C4-2B (cell line): ENCODE measurements around the gene CRYGB.

Experiments
- H3K27ac ChIP-seq: fragments of 450-650 bp; 2 replicates; pipeline ENCODE4 v1.5.1; 2017
- CTCF ChIP-seq: fragments of 450-650 bp; conservative IDR thresholded peaks from 2 replicates; pipeline ENCODE4 v1.5.1; 2017; ENCODE audit warnings: mild to moderate bottlenecking
- ZFX ChIP-seq: fragments of 450-650 bp; IDR thresholded peaks from 2 replicates; pipeline ENCODE4 v1.6.1; 2017

The CRYGB gene

GRCh38 chr2:208136716-208137094 is 9.3 kb downstream of the CRYGB start:
- H3K27ac ChIP-seq = no peak overlapping the region
- TF ChIP-seq ZFX (no peak), CTCF (no peak)

DNA sequence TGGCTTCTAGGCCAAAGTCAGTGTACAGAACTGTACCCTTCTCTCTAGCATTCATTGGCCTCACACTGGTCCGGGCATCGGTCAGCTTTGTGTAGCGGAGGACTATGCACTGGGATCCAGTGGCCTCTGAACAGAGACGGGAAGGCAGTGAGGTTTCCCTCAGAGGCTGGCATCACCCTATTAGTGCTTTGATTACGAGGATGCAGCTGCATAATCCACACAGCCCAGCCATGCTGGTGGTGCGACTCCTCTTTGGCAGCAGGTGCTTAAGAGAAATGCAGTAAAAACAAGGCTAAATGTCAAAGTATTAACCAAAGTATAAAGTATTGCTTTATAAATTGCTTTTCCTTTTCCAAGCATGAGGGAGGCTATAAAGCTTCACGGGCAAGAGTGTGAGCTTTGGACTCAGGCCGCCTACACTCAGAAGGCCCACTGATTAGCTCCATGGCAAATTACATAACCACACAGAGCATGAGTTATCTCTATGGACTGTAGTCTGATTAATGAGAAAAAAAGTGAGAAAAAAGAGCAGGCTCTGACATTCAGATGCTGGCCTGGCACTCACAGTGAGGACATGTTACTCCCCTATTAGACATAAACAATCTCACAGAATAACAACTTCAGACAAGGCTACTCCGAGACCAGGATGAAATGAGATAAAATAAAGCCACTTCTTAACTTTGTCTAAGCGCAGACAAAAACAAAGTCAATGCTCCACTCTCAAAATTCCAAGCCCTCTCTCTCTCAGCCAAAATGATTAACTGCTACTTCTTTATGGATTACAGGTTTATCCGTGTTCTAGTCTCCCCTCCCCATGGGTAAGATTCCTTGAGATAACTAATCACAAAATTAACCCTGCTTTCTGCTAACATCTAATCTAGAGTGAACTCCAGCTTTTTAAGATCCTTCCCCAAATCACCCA is 9.9 kb downstream of the CRYGB start:
- no peak for TF ChIP-seq ZFX
- no peak for TF ChIP-seq CTCF
- H3K27ac ChIP-seq = no peak overlapping the region

- no peak overlapping the region for H3K27ac ChIP-seq
- no peak for TF ChIP-seq CTCF
- no peak for TF ChIP-seq ZFX
Observed at GRCh38 chr2:208134928-208135586, 10.9 kb downstream of the CRYGB start.

- H3K27ac ChIP-seq = no peak overlapping the region
- TF ChIP-seq ZFX (no peak), CTCF (no peak)
Observed at GRCh38 chr2:208130712-208131110, 15.2 kb downstream of the CRYGB start.

- no peak within 1 kb of the TSS for H3K27ac ChIP-seq
- TF ChIP-seq ZFX (no peak), CTCF (no peak)
Observed at GRCh38 chr2:208129744-208130711, 15.9 kb downstream of the CRYGB start, which contains the start of gene CRYGC. CRYGC (minus strand) TSS chr2:208129828; CDS start chr2:208129792, 36 bp downstream.

- no peak overlapping the region for H3K27ac ChIP-seq
- no peak for TF ChIP-seq ZFX
- TF ChIP-seq CTCF = no peak
Observed at GRCh38 chr2:208128136-208128535, 17.8 kb downstream of the CRYGB start.
